HG02678 (cell line): ENCODE data around the gene LAMTOR4.
"Not testable (repeated sequence)": the region's sequence is repeated elsewhere in the genome, so short reads cannot be mapped to it uniquely, and the experiment has no call there.

Experiments used
- ATAC-seq: cut with Tn5 transposase; IDR thresholded peaks from one replicate; pipeline ENCODE4 v1.9.1; 2021; ENCODE audit warnings: mild to moderate bottlenecking, moderate library complexity; ENCODE audit not compliant: unreplicated experiment

Gene LAMTOR4

DNA sequence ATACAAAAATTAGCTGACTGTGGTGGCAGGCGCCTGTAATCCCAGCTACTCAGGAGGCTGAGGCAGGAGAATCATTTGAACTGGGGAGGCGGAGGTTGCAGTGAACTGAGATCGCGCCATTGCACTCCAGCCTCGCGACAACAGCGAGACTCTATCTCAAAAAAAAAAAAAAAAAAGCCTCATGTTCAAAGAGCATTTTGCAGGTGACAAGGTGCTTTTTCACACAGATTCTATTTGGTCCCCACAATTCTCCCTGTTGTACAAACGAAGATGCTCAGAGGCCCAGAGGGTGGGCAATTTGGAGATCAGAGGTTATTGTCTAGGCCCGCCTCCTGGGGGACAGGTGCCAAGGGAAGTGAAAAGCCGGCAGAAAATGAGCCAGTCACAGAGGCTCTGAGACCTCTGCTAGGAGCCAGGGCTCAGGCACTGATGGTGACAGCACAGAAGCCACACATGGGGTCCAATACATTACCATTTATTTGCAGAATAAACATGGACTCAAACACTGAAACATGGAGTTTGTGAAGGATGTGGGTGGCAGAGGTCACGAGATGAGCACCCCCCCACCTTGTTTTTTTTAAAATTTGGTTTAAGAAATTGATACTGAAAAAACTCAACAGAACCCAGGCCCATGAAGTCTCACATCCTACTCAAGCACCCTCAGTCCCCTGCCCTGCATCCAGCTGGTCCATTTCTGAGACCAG, 20.6 kb downstream of the LAMTOR4 start:
- no peak for ATAC-seq

DNA sequence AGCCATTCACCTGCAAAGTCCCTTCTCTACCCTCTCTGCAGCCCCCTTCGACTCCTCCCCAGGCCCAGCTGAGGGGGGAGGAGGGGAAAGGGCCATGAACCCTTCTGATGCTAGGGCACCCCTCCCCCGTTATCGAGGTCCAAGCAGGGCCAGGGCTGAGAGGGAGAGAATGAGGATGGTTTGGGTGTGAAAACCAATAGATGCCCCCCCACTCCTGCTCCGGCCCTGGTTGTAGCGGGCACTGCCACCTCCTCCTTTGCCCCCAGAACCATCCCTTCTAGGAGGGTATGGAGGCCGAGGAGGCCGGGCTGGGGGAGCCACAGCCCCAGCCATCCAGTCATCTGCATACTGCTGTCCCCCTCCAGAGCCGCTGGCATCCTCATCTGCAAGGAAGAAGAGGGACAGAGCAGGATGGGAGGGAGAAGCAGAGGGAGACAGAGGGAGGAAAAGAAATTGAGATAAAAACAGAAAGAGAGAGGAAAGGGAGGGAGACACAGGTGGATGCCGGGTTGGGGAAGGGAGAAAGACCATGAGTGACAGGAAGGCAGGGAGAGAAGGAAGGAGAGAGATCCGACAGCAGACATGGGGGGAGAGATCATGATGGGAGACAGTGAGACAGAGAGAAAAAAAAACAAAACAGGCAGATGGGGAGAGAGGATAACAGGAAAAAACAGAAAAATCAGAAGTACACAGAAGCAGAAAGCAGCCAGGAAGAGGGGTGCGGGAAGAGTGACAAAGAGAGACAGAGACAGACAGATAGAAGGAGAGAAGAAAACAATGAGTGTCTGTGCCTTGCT, 21.6 kb downstream of the LAMTOR4 start:
- no peak for ATAC-seq

DNA sequence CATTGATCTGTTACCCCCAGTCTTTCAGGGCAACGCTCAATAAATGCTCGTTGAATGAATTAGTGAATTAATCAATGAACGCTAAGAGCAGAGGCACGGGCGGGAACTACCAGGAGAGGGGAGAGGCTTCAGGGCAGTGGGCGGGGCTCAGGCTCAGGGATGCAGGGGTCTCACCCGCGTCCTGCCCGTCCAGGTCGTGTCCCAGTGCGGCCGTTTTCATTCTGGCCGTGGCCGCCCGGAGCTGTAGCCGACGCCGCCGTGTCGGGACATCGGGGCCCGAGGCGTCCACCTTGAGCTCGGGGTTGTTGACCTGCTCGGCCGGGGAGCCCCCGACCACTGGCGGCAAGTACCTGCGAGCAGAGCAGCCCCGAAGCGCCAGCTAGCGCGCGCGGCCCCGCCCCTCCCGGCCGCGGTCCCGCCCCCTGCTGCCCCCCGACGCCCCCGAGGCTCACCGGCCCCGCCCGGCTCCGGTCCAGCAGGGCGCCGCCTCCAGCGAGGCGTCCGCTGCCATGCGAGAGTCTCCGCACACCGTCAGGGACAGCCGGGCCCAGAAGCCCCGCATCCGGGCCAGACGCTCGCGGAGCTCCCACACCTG, 22.5 kb downstream of the LAMTOR4 start:
- no peak for ATAC-seq

DNA sequence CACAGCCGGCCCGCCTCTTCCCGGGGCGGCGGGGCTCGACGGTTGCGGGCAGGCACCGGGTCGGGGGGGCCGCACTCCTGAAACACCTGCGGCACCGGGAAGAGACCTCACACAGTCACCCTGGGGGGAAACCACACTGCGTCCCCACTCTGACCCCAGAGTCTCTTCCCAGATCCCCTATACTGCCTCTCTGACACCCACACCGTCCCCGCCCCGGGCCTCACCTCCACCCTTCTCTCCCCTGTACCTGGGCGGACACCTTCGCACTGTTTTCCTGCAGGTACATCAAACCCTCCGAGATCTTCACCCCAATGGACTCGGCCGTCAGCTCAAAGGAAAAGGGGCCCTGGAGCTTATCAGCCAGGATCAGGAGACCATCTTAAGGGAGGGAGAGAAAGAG, 23.1 kb downstream of the LAMTOR4 start:
- no peak for ATAC-seq

DNA sequence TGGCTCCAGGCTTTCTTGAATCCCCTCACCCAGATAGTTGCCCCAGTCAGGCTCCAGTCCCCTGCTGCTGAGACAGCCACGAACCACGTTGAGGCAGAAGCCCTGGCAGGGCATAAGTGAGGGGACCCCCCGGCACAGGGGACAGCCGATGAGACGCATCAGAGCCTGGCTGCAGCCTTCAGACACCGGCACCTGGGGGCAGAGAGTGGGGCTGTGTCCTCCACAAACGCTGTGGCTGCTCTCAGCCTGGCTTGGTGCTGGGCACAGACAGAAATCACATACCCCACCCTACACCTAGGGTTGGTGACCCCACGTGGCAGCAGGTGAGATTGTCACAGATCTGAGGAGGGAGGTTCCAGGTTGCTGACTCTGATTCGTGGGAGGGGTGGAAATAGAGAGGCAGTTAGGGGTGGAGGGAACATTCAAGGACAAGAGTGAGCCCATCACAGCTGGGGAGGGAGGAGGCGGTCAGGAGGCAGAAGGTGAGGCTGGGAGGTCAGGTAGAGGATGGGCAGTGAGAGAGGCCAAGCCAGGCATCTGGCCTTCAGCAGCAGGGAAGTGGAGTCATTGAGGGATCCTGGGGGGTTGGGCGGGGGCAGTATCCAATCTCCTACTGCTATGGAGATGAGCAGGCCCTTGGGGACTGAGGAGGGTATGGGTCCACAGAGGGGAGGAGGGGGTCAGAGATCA, 25.2 kb downstream of the LAMTOR4 start:
- no peak for ATAC-seq

DNA sequence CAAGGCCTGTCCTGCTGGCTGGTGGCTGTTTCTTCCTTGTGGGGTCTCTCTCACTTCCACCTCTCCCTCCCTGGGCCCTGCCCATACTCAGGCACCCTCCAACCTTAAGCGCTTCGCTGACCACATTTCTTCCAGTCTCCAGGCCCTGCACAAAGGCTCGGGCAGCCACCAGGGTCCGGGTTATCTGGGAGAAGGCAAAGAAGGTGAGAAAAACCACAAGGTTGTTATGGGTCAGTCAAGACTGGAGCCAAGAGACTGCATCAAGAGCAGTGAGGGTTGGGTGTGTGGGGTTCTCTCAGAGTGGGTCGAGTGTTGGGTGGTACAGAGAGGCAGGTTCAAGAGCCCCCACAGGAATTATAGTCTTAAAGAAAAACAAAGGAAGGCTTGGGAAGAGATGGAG, 25.9 kb downstream of the LAMTOR4 start:
- no peak for ATAC-seq

DNA sequence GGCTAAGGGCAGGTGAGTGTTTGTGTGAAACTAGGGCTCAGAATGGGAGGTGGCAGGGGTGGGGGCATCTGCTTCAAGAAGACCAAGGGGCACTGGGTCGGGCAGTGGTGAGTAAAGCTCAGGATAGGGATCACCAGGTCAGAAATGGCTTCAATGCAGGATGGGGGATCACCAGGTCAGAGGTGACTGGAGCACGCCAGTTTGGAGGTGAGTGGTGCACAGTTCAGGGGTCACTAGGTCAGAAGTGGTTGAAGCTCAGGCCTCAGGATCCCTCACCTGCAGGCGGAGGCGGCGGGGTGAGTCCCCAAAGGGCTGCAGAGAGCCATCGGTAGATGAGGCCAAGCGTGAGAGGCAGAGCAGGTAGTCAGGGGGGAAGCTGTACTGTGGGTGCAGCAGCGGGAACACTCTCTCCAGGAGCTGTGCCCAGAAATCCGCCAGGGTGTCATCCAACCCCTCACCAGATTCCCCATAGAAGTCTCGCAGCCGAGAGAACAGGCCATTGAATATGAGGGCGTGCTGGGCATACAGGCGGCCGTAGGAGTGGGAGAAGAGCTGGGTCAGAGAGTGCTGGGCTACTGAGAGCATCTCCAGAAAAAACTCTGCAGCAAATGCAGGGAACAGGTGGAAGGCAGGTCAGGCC, 26.7 kb downstream of the LAMTOR4 start:
- ATAC-seq: no peak

DNA sequence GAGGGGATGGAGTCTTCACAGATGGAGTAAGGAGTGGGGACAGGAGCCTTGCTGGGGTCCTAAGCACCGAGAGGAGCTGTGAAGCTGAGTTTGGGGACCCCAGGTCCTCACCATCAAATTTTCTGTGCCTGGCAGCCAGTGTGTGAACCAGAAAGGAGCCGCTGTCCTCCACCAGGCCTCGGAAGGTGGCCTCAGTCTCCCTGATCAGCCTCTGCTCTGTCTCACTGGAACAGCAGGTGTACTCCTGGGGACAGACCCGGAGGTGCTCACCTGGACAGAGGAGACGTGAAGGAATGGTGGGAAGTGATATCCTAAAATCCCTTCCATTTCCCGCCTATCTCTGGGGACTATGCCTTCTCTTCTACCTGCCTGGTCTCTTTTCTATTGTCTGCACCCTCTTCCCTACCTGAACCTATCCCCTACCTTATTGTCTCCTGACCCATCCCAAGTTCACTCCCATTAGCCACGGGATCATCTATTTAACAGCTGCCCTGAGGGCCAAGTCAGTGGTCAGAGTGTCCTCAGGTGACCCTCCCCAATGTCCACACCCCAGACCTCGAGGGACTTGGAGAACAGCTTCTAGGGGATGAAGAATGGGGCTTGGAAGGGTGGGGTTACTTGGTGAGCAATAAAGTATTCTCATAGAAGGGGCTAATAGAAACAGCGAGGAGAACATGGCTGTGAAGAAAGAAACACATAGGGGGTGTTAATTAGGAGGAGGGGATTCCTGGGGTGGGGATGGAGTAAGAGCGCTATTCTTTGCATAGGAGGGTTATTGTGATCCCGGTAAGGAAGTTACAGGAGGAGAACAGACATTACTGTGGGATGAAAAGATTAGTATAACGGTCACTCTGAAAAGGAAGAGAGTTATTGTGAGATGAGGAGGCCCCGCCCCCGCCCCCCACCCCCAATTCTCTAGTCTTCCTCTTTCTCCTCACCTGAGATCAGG, 27.7 kb downstream of the LAMTOR4 start:
- no peak for ATAC-seq

DNA sequence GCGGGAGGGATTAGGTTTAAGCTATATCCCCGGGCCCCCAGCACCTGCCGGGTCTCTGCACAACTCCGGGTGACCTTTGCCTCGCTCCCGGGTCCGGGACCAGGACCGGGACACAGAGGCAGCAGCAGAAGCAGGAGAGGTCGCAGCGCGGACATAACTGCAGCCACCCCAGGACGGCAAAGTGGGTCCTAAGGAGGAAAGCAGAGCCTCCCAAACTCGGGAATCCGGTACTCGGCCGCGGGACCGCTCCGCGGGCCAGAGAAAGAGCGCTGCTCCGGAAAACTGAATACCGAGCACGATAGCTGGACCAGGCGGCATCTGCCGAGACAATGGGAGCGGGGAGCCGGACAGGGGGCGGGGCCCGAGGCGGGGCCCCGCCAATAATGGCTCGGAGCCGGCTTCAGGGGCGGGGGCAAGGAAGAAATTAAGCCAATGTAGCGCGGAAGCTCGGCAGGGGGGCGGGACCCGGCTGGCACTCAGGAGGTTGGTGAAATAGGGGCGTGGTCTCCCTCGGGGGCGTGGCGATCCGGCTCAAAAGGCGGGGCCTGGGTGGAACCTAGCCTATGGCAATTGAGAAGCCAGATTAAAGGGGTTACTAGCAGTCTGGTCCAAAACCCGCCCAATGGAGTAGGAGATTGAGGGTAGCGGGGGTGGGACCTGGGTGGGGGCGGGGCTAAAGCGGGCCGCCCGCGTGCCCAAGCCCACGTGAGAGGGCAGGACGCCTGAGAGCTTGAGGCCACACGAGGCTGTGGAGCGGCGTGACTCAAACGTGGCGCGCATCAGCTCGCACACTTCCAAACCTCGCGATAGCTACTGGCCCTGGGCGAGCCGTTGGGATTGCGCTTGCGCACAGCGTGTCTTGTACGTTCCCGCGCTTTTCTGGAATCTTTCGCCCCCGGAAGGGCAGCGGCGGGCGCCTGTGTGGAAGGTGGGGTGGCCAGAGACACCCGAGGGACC, 28.6 kb downstream of the LAMTOR4 start, which contains the start of the genes GPC2 and STAG3:
Gene GPC2 (minus strand): TSS at position 337 of the 957 bp plus-strand sequence. CDS start 182 bp downstream, at position 155.
Gene STAG3 (plus strand): TSS at position 874 of the 957 bp plus-strand sequence. CDS start 2,639 bp downstream, outside the sequence.
- peak; percentile 94 for ATAC-seq

DNA sequence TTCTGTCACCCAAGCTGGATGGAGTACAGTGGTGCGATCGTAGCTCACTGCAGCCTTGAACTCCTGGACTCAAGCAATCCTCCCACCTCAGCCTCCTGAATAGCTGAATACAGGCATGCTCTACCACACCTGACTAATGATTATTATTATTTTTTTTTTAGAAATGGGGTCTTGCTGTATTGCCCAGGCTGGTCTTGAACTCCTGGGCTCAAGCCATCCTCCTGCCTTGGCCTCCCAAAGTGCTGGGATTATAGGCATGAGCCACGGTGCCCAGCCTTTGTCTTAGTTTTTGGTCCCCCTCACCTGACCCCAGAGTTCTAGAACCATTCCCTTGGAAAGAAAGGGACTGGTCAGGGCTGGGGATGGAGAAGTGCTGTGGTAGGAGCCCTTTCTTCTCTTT, 31.4 kb downstream of the LAMTOR4 start:
- ATAC-seq: not testable (repeated sequence)

DNA sequence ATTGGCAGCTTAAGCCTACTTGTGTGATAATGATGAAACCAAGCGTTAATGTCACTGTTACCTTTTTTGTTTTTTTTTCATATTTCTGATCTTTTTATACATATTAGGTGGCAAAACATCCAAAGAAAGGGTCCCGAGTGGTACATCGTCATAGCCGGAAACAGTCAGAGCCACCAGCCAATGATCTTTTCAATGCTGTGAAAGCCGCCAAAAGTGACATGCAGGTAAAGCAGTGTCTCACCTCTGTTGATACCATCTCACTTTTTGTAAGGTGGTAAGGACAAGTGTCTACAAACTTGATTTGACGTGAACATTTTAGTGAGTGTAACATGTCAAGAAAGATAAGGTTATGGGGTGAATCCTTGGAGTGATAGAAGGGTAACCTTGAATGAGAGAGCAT, 33.9 kb downstream of the LAMTOR4 start:
- not testable (repeated sequence) for ATAC-seq

DNA sequence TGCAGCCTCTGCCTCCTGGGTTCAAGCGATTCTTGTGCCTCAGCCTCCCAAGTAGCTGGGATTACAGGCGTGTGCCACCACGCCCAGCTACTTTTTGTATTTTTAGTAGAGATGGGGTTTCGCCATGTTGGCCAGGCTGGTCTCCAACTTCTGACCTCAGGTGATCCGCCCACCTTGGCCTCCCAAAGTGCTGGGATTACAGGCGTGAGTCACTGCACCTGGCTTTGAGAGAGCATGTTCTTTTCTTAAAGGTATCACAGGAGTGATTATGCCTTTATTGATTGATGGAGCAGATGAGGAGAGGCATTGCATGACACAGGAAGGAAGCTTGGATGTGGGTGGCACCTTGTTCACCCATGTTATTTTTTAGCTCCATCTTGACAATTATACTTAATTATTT, 34.4 kb downstream of the LAMTOR4 start:
- not testable (repeated sequence) for ATAC-seq

DNA sequence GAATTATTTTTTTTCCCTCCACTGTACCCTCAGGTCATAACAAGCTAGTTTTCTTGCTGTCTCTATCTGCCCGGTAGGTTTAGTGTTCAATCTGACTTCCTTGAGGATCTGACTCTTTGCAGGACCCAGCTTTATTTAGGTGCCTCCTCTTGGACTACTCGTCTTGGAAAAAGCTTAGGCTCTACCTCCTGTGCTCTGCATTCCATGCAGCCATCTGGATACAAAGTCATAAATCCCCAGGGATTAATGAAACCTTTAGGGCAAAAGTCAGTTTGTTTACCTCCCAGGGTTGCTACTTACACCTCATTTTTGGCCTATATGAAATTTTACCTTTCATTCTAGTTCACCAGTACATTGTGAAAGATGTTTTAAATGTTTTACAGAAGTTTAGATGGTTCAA, 37.0 kb downstream of the LAMTOR4 start:
- no peak for ATAC-seq

DNA sequence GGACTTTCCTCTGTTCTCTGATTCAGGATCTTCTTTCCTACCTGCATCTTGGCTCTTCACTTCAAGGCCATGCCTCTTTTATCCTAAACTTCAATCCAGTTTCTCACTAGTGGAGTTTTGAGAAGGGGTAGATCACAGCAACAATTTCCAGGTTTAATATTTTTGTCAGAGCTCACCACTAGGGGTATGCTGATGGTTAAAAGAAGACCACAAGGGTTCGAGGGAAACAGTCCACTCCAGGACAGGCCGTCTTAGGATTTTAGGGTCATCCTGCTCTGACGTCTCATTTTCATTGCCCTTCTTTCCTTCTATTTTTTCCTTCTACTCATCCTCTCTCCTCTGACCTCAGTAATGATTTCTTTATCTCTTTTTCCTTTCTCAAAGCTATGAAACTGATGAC, 40.3 kb downstream of the LAMTOR4 start:
- ATAC-seq: no peak

DNA sequence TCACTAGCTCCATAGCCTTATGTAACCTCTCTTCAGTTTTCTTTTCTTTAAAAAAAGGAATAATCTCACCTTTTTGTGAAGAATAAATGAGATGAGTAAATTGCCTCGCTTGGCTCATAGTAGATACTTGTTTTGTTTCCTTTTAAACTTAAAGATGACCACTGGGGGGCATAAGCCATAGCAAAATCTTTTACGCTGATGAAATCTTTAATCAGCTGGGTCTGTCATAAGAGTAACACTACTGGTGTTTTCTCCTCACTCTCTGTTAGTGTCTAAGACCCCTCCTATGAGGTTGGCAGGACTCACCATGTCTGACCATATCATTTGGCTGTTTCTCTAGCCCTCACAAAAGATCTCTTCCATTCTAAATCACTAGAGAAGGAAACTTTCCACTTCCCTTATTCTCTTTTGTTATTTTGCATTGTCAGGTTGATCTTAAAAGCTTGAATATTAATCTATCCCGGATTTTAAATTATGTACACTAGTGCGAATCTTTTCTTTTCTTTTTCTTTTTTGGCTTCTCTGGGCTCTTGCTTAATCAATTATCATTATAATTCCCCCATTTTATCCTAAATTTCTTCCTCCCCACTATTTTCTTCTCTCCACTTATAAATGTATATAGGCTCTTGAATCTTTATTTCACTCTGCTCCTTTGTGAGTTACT, 41.5 kb downstream of the LAMTOR4 start:
- ATAC-seq: no peak

DNA sequence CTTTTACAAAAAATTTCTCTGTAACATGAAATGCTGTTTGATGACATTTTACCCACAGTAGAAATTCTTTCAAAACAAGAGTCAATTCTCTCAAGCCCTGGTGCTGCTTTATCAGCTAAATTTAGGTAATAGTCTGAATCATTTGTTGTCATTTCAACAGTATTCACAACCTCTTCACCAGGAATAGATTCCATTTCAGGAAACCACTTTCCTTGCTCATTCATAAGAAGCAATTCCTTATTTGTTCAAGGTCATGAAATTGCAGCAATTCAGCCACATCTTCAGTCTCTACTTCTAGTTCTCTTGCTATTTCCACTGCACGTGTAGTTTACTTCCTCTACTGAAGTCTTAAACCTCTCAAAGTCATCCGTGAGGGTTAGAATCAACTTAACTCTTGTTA, 43.1 kb downstream of the LAMTOR4 start:
- no peak for ATAC-seq

DNA sequence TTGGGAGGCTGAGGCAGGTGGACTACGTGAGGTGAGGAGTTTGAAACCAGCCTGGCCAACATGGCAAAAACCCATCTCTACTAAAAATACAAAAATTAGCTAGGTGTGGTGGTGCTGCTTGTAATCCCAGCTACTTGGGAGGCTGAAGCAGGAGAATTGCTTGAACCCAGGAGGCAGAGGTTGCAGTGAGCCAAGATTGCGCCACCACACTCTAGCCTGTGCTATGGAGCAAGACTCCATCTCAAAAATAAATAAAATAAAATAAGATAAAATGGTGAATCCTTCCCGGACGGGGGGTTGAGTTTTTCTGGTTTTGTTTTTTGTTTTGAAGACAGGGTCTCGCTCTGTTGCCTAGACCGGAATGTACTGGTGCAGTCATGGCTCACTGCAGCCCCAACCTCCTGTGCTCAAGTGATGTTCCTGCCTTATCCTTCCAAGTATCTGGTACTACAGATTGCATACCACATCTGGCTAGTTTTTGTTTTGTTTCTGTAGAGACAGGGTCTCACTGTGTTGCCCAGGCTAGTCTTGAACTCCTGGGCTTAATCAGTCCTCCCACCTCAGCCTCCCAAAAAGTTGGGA, 43.7 kb downstream of the LAMTOR4 start:
- not testable (repeated sequence) for ATAC-seq

DNA sequence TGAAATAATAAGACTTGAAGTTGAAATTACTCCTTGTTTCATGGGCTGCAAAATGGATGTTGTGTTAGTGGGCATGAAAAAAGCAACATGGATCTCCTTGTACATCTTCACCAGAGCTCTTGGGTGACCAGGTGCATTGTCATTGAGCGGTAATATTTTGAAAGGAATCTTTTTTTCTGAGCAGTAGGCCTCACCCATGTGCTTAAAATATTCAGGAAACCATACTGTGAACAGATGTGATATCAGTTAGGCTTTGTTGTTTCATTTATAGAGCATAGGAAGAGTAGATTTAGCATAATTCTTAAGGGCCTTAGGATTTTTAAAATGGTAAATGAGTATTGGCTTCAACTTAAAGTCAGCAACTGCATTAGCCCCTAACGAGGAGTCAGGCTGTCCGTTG, 44.3 kb downstream of the LAMTOR4 start:
- no peak for ATAC-seq
